Measurements from ENCODE around the gene CMBL.

CMBL gene

GRCh38 chr5:10323588-10324488 is 16.1 kb upstream of the CMBL start:
- no peak for DNase-seq
- no peak for TF ChIP-seq CTCF (IDR thresholded peaks at IDR 0.05; ENCODE audit: low read depth, low read length)
- no peaks in the 10 kb centered on the region for H3K27me3 ChIP-seq (ENCODE audit: insufficient read depth, low read depth, severe bottlenecking)
- H3K36me3 ChIP-seq, result no peaks in the 10 kb centered on the region
- H3K9me3 ChIP-seq (ENCODE audit: severe bottlenecking), result no peaks in the 10 kb centered on the region
- H3K4me3 ChIP-seq (ENCODE audit: low read depth, low read length), result no peak overlapping the region
- H3K27ac ChIP-seq, result no peak overlapping the region

- Histone ChIP-seq H3K27ac (no peak overlapping the region), H3K27me3 (ENCODE audit: insufficient read depth, low read depth, severe bottlenecking) (no peaks in the 10 kb centered on the region), H3K4me3 (ENCODE audit: low read depth, low read length) (no peak overlapping the region), H3K36me3 (no peaks in the 10 kb centered on the region), H3K9me3 (ENCODE audit: severe bottlenecking) (no peaks in the 10 kb centered on the region)
- no peak for DNase-seq
- TF ChIP-seq CTCF (IDR thresholded peaks at IDR 0.05; ENCODE audit: low read depth, low read length), result no peak
Observed at GRCh38 chr5:10321882-10322281, 14.2 kb upstream of the CMBL start.

GRCh38 chr5:10320793-10321192 is 13.1 kb upstream of the CMBL start:
- TF ChIP-seq CTCF (IDR thresholded peaks at IDR 0.05; ENCODE audit: low read depth, low read length), result no peak
- H3K9me3 ChIP-seq (ENCODE audit: severe bottlenecking), result no peaks in the 10 kb centered on the region
- H3K27ac ChIP-seq, result no peak overlapping the region

GRCh38 chr5:10319202-10319851 is 11.6 kb upstream of the CMBL start:
- Histone ChIP-seq H3K27me3 (ENCODE audit: insufficient read depth, low read depth, severe bottlenecking) (no peaks in the 10 kb centered on the region), H3K36me3 (no peaks in the 10 kb centered on the region), H3K27ac (no peak overlapping the region), H3K4me3 (ENCODE audit: low read depth, low read length) (no peak overlapping the region), H3K9me3 (ENCODE audit: severe bottlenecking) (no peaks in the 10 kb centered on the region)
- TF ChIP-seq CTCF (IDR thresholded peaks at IDR 0.05; ENCODE audit: low read depth, low read length), result 0 out of 2 replicates have a peak, but pooled peaks have one; percentile 20
- no peak for DNase-seq

More at GRCh38 chr5:10320793-10321192, 13.1 kb upstream of the CMBL start:
- no peak overlapping the region for H3K4me3 ChIP-seq (ENCODE audit: low read depth, low read length)
- DNase-seq, result no peak
- H3K27me3 ChIP-seq (ENCODE audit: insufficient read depth, low read depth, severe bottlenecking), result no peaks in the 10 kb centered on the region
- no peaks in the 10 kb centered on the region for H3K36me3 ChIP-seq

- Histone ChIP-seq H3K27ac (no peak overlapping the region), H3K9me3 (ENCODE audit: severe bottlenecking) (no peaks in the 10 kb centered on the region), H3K27me3 (ENCODE audit: insufficient read depth, low read depth, severe bottlenecking) (no peaks in the 10 kb centered on the region), H3K4me3 (ENCODE audit: low read depth, low read length) (no peak overlapping the region), H3K36me3 (no peaks in the 10 kb centered on the region)
- DNase-seq, result no peak
- TF ChIP-seq CTCF (IDR thresholded peaks at IDR 0.05; ENCODE audit: low read depth, low read length), result no peak
Observed at GRCh38 chr5:10317825-10318682, 10.4 kb upstream of the CMBL start.

All from WERI-Rb-1 (cell line).